Subcutaneous adipose tissue (tissue), 4 donors: Measurements from ENCODE around the gene TYRO3. TPM values are rescaled to one million over a fixed set of nuclear protein-coding genes. Genes with fewer than 3 reads are reported as not detected.

ENCODE experiments used
- total RNA-seq, 4 donors: library from RNA; depleted of rRNA; stranded (reverse); fragments of >200 nt; gene quantifications; one replicate each; pipeline ENCODE4 v1.1.0, GENCODE V29; 2016
- TF ChIP-seq, protein P1 (sequence below): fragments of 450-650 bp; IDR thresholded peaks from one replicate; pipeline ENCODE4 v1.5.1; 2016; ENCODE audit warnings: low read depth, mild to moderate bottlenecking, control low read depth, antibody characterized with exemption, moderate library complexity

TYRO3 gene
- total RNA-seq, 4 donors from 2014 or later = 29.5 to 72.2 (median 35.8) TPM

DNA sequence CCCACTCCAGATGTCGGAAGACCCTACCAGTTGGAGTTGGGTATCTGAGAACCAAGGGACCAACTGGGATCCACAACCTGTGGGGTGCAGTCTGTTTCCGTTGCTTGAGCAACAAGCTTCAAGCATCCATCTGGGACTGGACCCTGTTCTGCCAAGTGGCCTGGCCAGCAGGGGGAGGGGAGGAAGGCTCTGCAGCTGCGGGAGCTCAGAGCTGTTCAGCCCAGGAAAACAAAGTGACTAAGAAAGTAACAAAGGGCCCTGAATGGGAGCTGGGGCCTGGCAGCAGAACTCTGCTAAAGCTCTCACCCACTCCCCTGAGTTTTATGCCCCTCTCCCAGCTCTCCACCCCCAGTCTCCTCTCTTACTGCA, 2.7 kb downstream of the TYRO3 start:
- TF ChIP-seq, protein P1, sequence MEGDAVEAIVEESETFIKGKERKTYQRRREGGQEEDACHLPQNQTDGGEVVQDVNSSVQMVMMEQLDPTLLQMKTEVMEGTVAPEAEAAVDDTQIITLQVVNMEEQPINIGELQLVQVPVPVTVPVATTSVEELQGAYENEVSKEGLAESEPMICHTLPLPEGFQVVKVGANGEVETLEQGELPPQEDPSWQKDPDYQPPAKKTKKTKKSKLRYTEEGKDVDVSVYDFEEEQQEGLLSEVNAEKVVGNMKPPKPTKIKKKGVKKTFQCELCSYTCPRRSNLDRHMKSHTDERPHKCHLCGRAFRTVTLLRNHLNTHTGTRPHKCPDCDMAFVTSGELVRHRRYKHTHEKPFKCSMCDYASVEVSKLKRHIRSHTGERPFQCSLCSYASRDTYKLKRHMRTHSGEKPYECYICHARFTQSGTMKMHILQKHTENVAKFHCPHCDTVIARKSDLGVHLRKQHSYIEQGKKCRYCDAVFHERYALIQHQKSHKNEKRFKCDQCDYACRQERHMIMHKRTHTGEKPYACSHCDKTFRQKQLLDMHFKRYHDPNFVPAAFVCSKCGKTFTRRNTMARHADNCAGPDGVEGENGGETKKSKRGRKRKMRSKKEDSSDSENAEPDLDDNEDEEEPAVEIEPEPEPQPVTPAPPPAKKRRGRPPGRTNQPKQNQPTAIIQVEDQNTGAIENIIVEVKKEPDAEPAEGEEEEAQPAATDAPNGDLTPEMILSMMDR = no peak

GRCh38 chr15:41562244-41562643, 3.2 kb downstream of the TYRO3 start:
- TF ChIP-seq, protein P1 = no peak

GRCh38 chr15:41562784-41563198, 3.8 kb downstream of the TYRO3 start:
- TF ChIP-seq, protein P1 = no peak

GRCh38 chr15:41564286-41564959, 5.4 kb downstream of the TYRO3 start:
- TF ChIP-seq, protein P1 = no peak

DNA sequence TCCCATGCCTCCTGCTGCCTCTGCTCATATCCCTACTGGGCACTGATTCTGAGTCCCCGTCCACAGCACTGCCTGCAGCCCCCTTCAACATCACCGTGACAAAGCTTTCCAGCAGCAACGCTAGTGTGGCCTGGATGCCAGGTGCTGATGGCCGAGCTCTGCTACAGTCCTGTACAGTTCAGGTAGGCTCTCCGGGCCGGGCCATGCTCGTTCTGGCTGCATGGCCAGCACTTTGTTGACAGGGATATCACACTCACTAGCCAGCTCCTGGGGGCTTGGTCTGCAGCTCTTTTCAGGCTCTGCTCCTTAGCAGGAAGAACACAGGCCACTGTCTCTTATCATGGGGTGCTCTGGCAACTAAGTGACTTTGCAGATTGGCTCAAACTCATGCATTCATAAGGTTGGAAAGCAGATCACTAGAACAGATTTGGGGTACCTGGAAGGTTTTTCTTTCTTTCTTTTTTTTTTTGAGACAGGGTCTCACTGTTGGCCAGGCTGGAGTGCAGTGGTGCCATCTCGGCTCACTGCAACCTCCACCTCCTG, 6.0 kb downstream of the TYRO3 start:
- TF ChIP-seq, protein P1 = no peak

DNA sequence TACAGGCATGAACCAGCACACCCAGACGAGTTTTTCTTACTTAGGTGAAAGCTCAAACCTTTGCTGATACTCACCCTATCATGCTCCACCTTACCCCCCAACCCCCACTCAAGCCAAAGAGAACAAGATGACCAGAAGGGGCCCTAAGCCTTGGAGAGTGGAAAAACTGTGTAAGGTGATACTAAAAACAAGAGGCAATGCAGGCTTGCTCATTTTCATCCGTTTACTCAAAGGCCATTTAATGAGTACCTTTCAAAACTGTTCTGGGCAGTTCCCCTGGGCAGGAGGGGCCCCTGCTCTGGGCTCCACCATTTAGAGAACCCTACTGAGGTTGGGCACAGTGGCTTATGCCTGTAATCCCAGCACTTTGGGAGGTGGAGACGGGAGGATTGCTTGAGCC, 6.7 kb downstream of the TYRO3 start:
- TF ChIP-seq, protein P1 = no peak

DNA sequence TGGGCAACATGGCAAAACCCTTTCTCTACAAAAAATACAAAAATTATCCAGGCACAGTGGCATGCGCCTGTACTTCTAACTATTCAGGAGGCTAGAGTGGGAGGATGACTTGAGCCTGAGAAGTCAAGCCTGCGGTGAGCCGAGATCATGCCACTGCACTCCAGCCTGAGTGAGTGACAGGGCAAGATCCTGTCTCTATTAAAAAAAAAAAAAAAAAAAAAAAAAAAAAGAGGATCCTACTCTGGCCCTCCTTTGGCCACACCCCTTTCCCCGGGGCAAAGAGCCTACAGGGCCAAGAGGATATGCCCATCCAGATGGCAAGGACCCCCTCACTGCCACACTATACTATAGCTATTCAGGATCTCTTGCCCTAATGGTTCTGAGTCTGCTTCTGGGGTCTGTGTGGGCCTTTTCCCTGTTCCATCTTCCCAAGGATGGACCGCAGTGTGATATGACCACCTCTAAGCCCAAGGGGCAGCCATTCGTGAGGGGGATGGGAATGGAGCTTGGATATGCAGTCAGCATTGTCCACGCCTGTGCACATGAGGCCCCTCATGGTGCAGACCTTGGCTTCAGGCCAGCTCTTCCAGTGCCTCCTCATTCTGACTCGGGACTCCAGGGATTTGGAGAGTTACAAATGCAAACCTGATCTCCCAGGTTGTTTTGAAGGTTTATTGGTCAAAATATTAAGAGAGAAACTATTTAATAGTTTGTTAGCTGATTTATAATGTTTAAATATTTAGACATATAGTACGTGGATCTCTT, 7.3 kb downstream of the TYRO3 start:
- TF ChIP-seq, protein P1 = no peak
